A673 (cell line): ENCODE measurements around the gene LIMS3.
"Not testable (repeated sequence)": the region's sequence is repeated elsewhere in the genome, so short reads cannot be mapped to it uniquely, and the experiment has no call there.

Experiments used
- EZH2 ChIP-seq: fragments of 200-600 bp; sonication (generic); IDR thresholded peaks from 2 replicates; pipeline ENCODE4 v1.6.1; 2017; ENCODE audit warnings: borderline replicate concordance, low read depth, mild to moderate bottlenecking, mixed read lengths, antibody characterized with exemption, low read length; ENCODE audit not compliant: poor library complexity, severe bottlenecking
- TF ChIP-seq, protein P1 (sequence below): fragments of 300-800, 200-600 bp; sonication (generic); conservative IDR thresholded peaks from 2 replicates; pipeline ENCODE4 v1.5.1; 2017; ENCODE audit warnings: low read depth, mild to moderate bottlenecking, antibody characterized with exemption, low read length, moderate library complexity, mixed read lengths

DNA sequence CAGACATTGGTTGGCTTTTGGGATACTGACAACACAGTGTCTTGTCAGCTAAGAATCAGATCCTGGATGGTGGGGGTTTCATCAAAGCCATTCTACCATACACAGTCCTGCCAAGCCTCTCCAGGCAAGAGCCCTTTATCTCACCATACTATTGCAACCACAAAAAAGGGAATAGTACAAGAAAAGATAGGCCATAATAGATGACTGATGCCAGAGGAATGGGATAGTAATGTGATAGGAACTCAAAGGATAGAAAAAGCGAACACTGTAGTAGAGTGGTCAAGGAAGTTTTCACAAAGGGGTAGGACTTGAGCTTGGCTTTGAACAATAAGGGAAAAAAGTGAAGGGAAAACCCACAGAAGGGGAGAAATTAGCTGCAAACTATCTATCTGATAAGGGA lies 30.7 kb downstream of the LIMS3 start:
- TF ChIP-seq, protein P1, sequence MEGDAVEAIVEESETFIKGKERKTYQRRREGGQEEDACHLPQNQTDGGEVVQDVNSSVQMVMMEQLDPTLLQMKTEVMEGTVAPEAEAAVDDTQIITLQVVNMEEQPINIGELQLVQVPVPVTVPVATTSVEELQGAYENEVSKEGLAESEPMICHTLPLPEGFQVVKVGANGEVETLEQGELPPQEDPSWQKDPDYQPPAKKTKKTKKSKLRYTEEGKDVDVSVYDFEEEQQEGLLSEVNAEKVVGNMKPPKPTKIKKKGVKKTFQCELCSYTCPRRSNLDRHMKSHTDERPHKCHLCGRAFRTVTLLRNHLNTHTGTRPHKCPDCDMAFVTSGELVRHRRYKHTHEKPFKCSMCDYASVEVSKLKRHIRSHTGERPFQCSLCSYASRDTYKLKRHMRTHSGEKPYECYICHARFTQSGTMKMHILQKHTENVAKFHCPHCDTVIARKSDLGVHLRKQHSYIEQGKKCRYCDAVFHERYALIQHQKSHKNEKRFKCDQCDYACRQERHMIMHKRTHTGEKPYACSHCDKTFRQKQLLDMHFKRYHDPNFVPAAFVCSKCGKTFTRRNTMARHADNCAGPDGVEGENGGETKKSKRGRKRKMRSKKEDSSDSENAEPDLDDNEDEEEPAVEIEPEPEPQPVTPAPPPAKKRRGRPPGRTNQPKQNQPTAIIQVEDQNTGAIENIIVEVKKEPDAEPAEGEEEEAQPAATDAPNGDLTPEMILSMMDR, result not testable (repeated sequence)
- not testable (repeated sequence) for TF ChIP-seq EZH2
